ENCODE measurements around the gene ADSS1. TPM values are rescaled to one million over a fixed set of nuclear protein-coding genes. Genes with fewer than 3 reads are reported as not detected.
"Not testable (repeated sequence)": the region's sequence is repeated elsewhere in the genome, so short reads cannot be mapped to it uniquely, and the experiment has no call there.

The ADSS1 gene
- total RNA-seq, 1 experiment from 2014 or later = 3.7 TPM

- DNase-seq (ENCODE audit: low spot score) = no peak
Observed at GRCh38 chr14:104717137-104717536, 6.9 kb upstream of the ADSS1 start.

GRCh38 chr14:104717646-104718045 lies 6.4 kb upstream of the ADSS1 start:
- no peak for DNase-seq (ENCODE audit: low spot score)

GRCh38 chr14:104718147-104718546 lies 5.9 kb upstream of the ADSS1 start:
- DNase-seq (ENCODE audit: low spot score) = no peak

- DNase-seq (ENCODE audit: low spot score) = no peak
Observed at GRCh38 chr14:104718871-104719270, 5.2 kb upstream of the ADSS1 start.

- no peak for DNase-seq (ENCODE audit: low spot score)
Observed at GRCh38 chr14:104719343-104719742, 4.7 kb upstream of the ADSS1 start.

- DNase-seq (ENCODE audit: low spot score) = no peak
Observed at GRCh38 chr14:104721505-104722431, 2.3 kb upstream of the ADSS1 start.

- no peak for DNase-seq (ENCODE audit: low spot score)
Observed at GRCh38 chr14:104722938-104723650, 935 bp upstream of the ADSS1 start.

- DNase-seq (ENCODE audit: low spot score) = no peak
Observed at GRCh38 chr14:104724407-104724980, 465 bp downstream of the ADSS1 start.

- no peak for DNase-seq (ENCODE audit: low spot score)
Observed at GRCh38 chr14:104724981-104725771, 1.1 kb downstream of the ADSS1 start.

GRCh38 chr14:104725772-104726548 lies 1.9 kb downstream of the ADSS1 start:
- DNase-seq (ENCODE audit: low spot score) = no peak

- no peak for DNase-seq (ENCODE audit: low spot score)
Observed at GRCh38 chr14:104726600-104727451, 2.8 kb downstream of the ADSS1 start.

- no peak for DNase-seq (ENCODE audit: low spot score)
Observed at GRCh38 chr14:104728631-104729030, 4.6 kb downstream of the ADSS1 start.

- DNase-seq (ENCODE audit: low spot score) = not testable (repeated sequence)
Observed at GRCh38 chr14:104729176-104729834, 5.3 kb downstream of the ADSS1 start.

GRCh38 chr14:104729835-104730181 lies 5.8 kb downstream of the ADSS1 start:
- DNase-seq (ENCODE audit: low spot score) = no peak

GRCh38 chr14:104730487-104730886 lies 6.5 kb downstream of the ADSS1 start:
- DNase-seq (ENCODE audit: low spot score) = no peak

- no peak for DNase-seq (ENCODE audit: low spot score)
Observed at GRCh38 chr14:104731320-104732294, 7.6 kb downstream of the ADSS1 start.

GRCh38 chr14:104732355-104732804 lies 8.4 kb downstream of the ADSS1 start:
- DNase-seq (ENCODE audit: low spot score) = peak; percentile 57

All from A172 (cell line).